ENCODE results near the gene OMA1. TPM values are rescaled to one million over a fixed set of nuclear protein-coding genes. Genes with fewer than 3 reads are reported as not detected.

OMA1 gene
- total RNA-seq, 3 donors from 2014 or later (not counting 1 experiment from before 2014, with no cell fraction given), result 27.2 to 41.1 (median 31.2) TPM

DNA sequence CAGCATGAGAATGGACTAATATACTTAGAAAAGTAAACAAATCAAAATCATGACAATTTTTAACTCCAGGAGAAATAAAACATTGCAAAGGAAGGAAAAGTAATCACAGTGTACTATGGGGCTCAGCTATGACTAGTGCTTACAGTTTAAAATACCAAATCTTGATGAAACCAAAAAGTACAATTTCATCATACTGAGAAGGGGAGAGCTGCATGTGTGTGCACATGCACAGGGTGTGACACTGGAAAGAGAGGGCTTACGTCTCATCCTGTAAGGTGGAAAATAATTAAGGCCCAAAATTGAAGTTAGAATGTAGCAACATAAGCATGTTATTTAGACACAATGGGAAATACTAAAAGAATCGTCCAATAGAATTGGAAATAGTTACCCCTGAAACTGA lies 64.6 kb downstream of the OMA1 start:
- intact Hi-C loops (cut with micrococcal nuclease), result no loop called here
- Mint-ChIP-seq H3K4me1 (peaks cover 7 to 8% of the 10 kb centered on the region in 2 donors), H3K9me3 (no peaks in the 10 kb centered on the region), H3K27me3 (ENCODE audit: low read depth in 2 of 2) (no peaks in the 10 kb centered on the region), H3K27ac (peak overlapping the region in 1 of 2 donors; percentile 17), H3K36me3 (peaks cover 13% of the 10 kb centered on the region), H3K4me3 (no peak overlapping the region)
- WGBS (ENCODE audit: insufficient coverage), result 97% methylated on average over 2 of the region's 2 CpGs
- Histone ChIP-seq H3K36me3 (ENCODE audit: control insufficient read depth, insufficient read depth, low read length) (peaks cover 13% of the 10 kb centered on the region), H3K4me1 (ENCODE audit: control insufficient read depth, insufficient read depth, low read length) (peaks cover 4% of the 10 kb centered on the region), H3K4me3 (ENCODE audit: low read length) (no peak overlapping the region), H3K9me3 (ENCODE audit: control insufficient read depth, insufficient read depth, low read length) (no peaks in the 10 kb centered on the region), H3K27ac (ENCODE audit: low read length) (no peak overlapping the region), H3K27me3 (ENCODE audit: control insufficient read depth, insufficient read depth, low read length) (no peaks in the 10 kb centered on the region)
- TF ChIP-seq, protein P1, sequence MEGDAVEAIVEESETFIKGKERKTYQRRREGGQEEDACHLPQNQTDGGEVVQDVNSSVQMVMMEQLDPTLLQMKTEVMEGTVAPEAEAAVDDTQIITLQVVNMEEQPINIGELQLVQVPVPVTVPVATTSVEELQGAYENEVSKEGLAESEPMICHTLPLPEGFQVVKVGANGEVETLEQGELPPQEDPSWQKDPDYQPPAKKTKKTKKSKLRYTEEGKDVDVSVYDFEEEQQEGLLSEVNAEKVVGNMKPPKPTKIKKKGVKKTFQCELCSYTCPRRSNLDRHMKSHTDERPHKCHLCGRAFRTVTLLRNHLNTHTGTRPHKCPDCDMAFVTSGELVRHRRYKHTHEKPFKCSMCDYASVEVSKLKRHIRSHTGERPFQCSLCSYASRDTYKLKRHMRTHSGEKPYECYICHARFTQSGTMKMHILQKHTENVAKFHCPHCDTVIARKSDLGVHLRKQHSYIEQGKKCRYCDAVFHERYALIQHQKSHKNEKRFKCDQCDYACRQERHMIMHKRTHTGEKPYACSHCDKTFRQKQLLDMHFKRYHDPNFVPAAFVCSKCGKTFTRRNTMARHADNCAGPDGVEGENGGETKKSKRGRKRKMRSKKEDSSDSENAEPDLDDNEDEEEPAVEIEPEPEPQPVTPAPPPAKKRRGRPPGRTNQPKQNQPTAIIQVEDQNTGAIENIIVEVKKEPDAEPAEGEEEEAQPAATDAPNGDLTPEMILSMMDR (IDR thresholded peaks at IDR 0.05), result no peak
- DNase-seq (no peak), ATAC-seq (no peak)

- peaks cover 13% of the 10 kb centered on the region for H3K36me3 Mint-ChIP-seq
Measured at GRCh38 chr1:58480191-58480590, 66.3 kb downstream of the OMA1 start.

GRCh38 chr1:58477390-58477789 lies 69.1 kb downstream of the OMA1 start:
- 96% methylated on average over 3 of the region's 3 CpGs for WGBS (ENCODE audit: insufficient coverage)
- no peaks in the 10 kb centered on the region for H3K9me3 Mint-ChIP-seq

More at GRCh38 chr1:58480191-58480590, 66.3 kb downstream of the OMA1 start:
- 96% methylated on average over 2 of the region's 2 CpGs for WGBS (ENCODE audit: insufficient coverage)
- no peak for DNase-seq
- Mint-ChIP-seq H3K27ac (no peak overlapping the region), H3K27me3 (ENCODE audit: low read depth in 2 of 2) (no peaks in the 10 kb centered on the region), H3K9me3 (no peaks in the 10 kb centered on the region), H3K4me1 (no peaks in the 10 kb centered on the region), H3K4me3 (no peak overlapping the region)
- no peaks in the 10 kb centered on the region for H3K27me3 ChIP-seq (ENCODE audit: control insufficient read depth, insufficient read depth, low read length)
- H3K36me3 ChIP-seq (ENCODE audit: control insufficient read depth, insufficient read depth, low read length), result peaks cover 13% of the 10 kb centered on the region
- H3K27ac ChIP-seq (ENCODE audit: low read length), result no peak overlapping the region
- TF ChIP-seq, protein P1 (IDR thresholded peaks at IDR 0.05), result no peak
- H3K9me3 ChIP-seq (ENCODE audit: control insufficient read depth, insufficient read depth, low read length), result no peaks in the 10 kb centered on the region
- intact Hi-C loops (cut with micrococcal nuclease), result no loop called here
- no peak overlapping the region for H3K4me3 ChIP-seq (ENCODE audit: low read length)
- H3K4me1 ChIP-seq (ENCODE audit: control insufficient read depth, insufficient read depth, low read length), result no peaks in the 10 kb centered on the region
- ATAC-seq, result no peak

More at GRCh38 chr1:58477390-58477789, 69.1 kb downstream of the OMA1 start:
- peaks cover 8% of the 10 kb centered on the region for H3K36me3 ChIP-seq (ENCODE audit: control insufficient read depth, insufficient read depth, low read length)
- intact Hi-C loops (cut with micrococcal nuclease), result no loop called here
- Mint-ChIP-seq H3K4me1 (no peaks in the 10 kb centered on the region), H3K36me3 (peaks cover 13% of the 10 kb centered on the region), H3K4me3 (no peak overlapping the region), H3K27ac (no peak overlapping the region), H3K27me3 (ENCODE audit: low read depth in 2 of 2) (no peaks in the 10 kb centered on the region)
- H3K4me3 ChIP-seq (ENCODE audit: low read length), result no peak overlapping the region
- ATAC-seq, result no peak
- H3K27ac ChIP-seq (ENCODE audit: low read length), result no peak overlapping the region
- TF ChIP-seq, protein P1 (IDR thresholded peaks at IDR 0.05), result no peak
- no peak for DNase-seq
- no peaks in the 10 kb centered on the region for H3K27me3 ChIP-seq (ENCODE audit: control insufficient read depth, insufficient read depth, low read length)
- no peaks in the 10 kb centered on the region for H3K9me3 ChIP-seq (ENCODE audit: control insufficient read depth, insufficient read depth, low read length)
- H3K4me1 ChIP-seq (ENCODE audit: control insufficient read depth, insufficient read depth, low read length), result no peaks in the 10 kb centered on the region
